ENCODE results near the gene TM9SF4. TPM values are rescaled to one million over a fixed set of nuclear protein-coding genes. Genes with fewer than 3 reads are reported as not detected.
A peak's percentile ranks its signal among the peaks of the same experiment; 100 is the strongest.

Gene TM9SF4
- total RNA-seq, 1 donor from 2014 or later, result 29.2 TPM

DNA sequence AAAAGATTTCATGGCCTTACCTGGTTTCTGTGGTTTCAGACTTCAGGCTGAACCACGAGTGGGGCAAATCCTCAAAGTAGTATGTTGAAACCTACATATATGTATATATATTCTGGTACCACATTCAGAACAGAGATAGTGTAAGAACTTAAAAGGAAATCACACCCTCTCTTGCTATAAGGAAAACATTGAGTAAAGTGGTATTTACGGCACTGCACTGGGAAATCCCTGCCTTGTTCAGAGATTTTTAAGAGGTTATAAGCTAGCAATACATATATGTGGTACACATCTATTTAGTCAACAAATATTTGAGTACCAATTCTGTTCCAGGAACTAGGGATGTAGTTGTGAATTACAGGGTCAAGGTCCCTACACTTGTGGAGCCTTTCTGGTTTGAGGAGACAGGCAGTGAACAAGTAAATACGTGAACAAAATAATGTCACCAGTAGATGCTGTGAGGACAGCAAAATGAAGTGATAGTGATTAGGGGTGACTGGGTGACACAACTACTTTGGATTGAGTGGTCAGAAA, 1.7 kb downstream of the TM9SF4 start:
- no peaks in the 10 kb centered on the region for H3K9me3 ChIP-seq
- H3K27ac ChIP-seq, result no peak overlapping the region
- no peaks in the 10 kb centered on the region for H3K27me3 ChIP-seq
- H3K4me1 ChIP-seq, result peaks cover 8 to 21% of the 10 kb centered on the region in 2 donors
- TF ChIP-seq, protein P1, sequence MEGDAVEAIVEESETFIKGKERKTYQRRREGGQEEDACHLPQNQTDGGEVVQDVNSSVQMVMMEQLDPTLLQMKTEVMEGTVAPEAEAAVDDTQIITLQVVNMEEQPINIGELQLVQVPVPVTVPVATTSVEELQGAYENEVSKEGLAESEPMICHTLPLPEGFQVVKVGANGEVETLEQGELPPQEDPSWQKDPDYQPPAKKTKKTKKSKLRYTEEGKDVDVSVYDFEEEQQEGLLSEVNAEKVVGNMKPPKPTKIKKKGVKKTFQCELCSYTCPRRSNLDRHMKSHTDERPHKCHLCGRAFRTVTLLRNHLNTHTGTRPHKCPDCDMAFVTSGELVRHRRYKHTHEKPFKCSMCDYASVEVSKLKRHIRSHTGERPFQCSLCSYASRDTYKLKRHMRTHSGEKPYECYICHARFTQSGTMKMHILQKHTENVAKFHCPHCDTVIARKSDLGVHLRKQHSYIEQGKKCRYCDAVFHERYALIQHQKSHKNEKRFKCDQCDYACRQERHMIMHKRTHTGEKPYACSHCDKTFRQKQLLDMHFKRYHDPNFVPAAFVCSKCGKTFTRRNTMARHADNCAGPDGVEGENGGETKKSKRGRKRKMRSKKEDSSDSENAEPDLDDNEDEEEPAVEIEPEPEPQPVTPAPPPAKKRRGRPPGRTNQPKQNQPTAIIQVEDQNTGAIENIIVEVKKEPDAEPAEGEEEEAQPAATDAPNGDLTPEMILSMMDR (IDR thresholded peaks at IDR 0.05), result no peak
- H3K4me3 ChIP-seq, result peak overlapping the region; percentile 88 to 93
- intact Hi-C loops (cut with DNase I), result no loop called here
- no peak for DNase-seq (ENCODE audit: low spot score in 2 of 2)
- H3K36me3 ChIP-seq, result peaks cover 0 to 7% of the 10 kb centered on the region in 2 donors

DNA sequence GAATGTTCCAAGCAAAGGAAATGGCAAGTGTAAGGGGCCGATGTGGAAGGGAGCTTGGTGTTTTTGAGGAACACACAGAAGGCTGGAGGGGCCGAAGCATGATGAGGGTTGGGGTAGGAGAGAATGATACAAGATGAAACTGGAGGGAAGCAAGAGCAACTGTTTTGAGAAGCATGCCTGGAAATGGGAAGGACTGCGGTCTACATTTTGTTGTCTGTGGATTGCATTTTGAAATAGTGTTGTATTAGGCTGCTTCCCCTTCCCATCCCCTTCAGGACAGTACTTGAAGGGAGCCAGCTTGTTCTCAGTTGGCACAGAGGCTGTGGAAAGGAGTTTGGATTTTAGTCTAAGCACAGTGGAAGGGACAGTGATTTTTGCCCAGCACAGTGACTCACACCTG, 2.2 kb downstream of the TM9SF4 start:
- DNase-seq (ENCODE audit: low spot score in 2 of 2), result no peak
- Histone ChIP-seq H3K36me3 (peaks cover 0 to 7% of the 10 kb centered on the region in 2 donors), H3K4me1 (peaks cover 8 to 21% of the 10 kb centered on the region in 2 donors), H3K27me3 (no peaks in the 10 kb centered on the region), H3K4me3 (no peak overlapping the region), H3K27ac (no peak overlapping the region), H3K9me3 (no peaks in the 10 kb centered on the region)
- intact Hi-C loops (cut with DNase I), result no loop called here
- TF ChIP-seq, protein P1 (IDR thresholded peaks at IDR 0.05), result no peak

DNA sequence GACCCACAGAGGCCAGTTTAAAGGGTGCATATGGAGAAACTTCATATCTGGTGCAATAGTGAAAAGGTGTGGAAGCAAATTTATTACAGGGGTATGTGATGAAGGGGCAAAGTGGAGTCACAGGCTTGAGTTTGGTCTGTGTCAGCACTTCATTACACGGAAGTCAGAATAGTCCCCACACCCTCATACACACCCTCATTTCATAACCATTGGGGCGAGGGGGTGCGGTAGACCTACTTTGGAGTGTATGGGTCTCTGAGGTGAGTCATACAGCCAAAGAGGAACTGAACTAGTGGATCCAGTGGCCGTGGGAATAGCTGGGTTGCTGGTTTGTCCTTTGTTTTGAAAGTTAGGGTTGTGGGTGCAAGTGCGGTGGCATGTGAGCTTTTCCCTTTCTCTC, 3.3 kb downstream of the TM9SF4 start:
- Histone ChIP-seq H3K4me1 (peaks cover 8 to 21% of the 10 kb centered on the region in 2 donors), H3K27ac (no peak overlapping the region), H3K9me3 (no peaks in the 10 kb centered on the region), H3K27me3 (no peaks in the 10 kb centered on the region), H3K4me3 (no peak overlapping the region), H3K36me3 (peaks cover 0 to 7% of the 10 kb centered on the region in 2 donors)
- DNase-seq (ENCODE audit: low spot score in 2 of 2), result peak; percentile 19 to 69
- intact Hi-C loops (cut with DNase I), result no loop called here
- TF ChIP-seq, protein P1 (IDR thresholded peaks at IDR 0.05), result no peak

DNA sequence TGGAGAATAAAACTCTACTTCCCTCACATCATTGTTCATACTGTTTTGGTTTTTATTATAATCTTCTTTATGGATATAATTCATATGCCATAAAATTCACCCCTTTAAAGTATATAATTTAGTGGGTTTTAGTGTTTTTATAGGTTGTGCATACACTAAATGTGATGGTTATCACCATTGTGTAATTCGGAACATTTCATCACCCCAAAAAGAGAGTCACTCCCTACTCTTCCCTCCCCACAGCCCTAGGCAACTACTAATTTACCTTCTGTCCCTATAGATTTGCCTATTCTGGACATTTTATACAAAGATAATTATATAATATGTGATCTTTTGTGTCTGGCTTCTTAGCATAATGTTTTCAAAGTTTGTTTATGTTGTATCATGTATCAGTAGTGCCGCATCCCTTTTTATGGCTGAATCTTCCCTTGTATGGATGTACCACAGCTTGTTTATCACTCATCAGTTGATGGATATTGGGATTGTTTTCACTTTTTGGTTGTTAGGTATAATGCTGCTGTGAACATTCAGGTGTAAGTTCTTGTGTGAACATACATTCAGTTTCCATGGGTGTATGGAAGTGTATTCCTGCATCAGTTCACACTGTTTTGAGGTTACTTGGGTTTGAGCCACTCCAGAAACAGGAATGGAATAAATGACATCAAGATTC, 4.2 kb downstream of the TM9SF4 start:
- H3K4me1 ChIP-seq, result peaks cover 8 to 21% of the 10 kb centered on the region in 2 donors
- no peaks in the 10 kb centered on the region for H3K27me3 ChIP-seq
- TF ChIP-seq, protein P1 (IDR thresholded peaks at IDR 0.05), result no peak
- H3K27ac ChIP-seq, result no peak overlapping the region
- no peak overlapping the region for H3K4me3 ChIP-seq
- peaks cover 0 to 7% of the 10 kb centered on the region in 2 donors for H3K36me3 ChIP-seq
- DNase-seq (ENCODE audit: low spot score in 2 of 2), result no peak
- intact Hi-C loops (cut with DNase I), result no loop called here
- H3K9me3 ChIP-seq, result no peaks in the 10 kb centered on the region

DNA sequence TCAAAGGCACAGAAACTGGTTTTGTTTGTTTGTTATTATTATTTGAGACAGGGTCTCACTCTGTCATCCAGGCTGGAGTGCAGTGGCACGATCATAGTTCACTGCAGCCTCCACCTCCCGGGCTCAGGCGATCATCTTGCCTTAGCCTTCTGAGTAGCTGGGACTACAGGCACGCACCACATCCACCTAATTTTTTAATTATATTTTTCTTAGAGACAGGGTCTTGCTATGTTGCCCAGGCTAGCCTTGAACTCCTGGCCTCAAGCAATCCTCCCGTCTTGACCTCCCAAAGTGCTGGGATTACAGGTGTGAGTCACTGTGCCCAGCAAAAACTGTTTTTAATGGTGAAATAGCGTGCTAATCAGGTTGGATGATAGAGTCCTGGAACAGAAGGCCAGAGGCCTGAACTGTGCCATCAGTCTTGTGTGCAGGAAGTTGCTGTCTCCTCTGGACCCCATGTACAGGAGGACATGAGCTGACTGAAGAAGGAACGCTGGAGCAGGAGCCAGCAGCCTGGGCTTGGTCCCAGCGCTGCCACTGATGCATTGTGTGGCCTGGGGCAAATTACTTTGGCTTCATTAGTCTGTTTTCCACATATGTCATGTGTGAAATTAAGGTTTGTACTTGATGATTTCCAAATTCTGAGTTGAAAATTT, 4.9 kb downstream of the TM9SF4 start:
- no peaks in the 10 kb centered on the region for H3K9me3 ChIP-seq
- H3K4me1 ChIP-seq, result peaks cover 8 to 19% of the 10 kb centered on the region in 2 donors
- peak in 1 of 2 donors; percentile 15 for DNase-seq (ENCODE audit: low spot score in 2 of 2)
- H3K4me3 ChIP-seq, result no peak overlapping the region
- H3K36me3 ChIP-seq, result peaks cover 0 to 7% of the 10 kb centered on the region in 2 donors
- H3K27ac ChIP-seq, result no peak overlapping the region
- TF ChIP-seq, protein P1 (IDR thresholded peaks at IDR 0.05), result no peak
- intact Hi-C loops (cut with DNase I), result no loop called here
- no peaks in the 10 kb centered on the region for H3K27me3 ChIP-seq
